Measurements from ENCODE around the gene PSMA5.
"Not testable (repeated sequence)": the region's sequence is repeated elsewhere in the genome, so short reads cannot be mapped to it uniquely, and the experiment has no call there.

GRCh38 chr1:109373696-109374095, 52.6 kb downstream of the PSMA5 start:
- TF ChIP-seq RELA (IDR thresholded peaks at IDR 0.05; ENCODE audit: borderline replicate concordance, partially characterized antibody); TAF1 (IDR thresholded peaks at IDR 0.05; ENCODE audit: borderline replicate concordance, low read depth, low read length); ELK1 (IDR thresholded peaks at IDR 0.05; ENCODE audit: low read depth, low read length); MXI1 (IDR thresholded peaks at IDR 0.05; ENCODE audit: low read depth, low read length); SIN3A (IDR thresholded peaks at IDR 0.05; ENCODE audit: low read depth, low read length); NFIC (IDR thresholded peaks at IDR 0.05; ENCODE audit: low read depth, low read length); IRF3 (IDR thresholded peaks at IDR 0.05): not testable (repeated sequence)
